ENCODE data around the gene TMSB15C.

DNA sequence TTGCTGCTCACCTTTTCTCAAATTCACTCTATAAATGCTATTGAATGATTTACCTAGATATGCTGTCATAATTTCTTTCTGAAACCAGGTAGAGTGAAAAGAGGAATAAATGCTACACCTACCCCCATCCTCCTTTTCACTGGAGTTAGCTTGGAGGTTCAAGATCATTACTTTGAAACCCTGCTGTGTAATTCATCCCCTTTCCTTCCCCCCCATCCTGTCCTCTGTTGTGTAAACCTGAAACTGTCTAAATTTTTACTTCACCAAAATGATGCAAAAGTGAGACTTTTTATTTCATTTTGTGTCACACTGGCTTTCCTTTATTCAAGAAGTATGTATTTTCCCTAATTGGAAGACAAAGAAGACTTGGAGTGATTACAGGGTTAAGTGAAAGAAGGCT lies 41.7 kb upstream of the TMSB15C start:
- no peak for TF ChIP-seq POLR2A (IDR thresholded peaks at IDR 0.05)
- TF ChIP-seq, protein P1, sequence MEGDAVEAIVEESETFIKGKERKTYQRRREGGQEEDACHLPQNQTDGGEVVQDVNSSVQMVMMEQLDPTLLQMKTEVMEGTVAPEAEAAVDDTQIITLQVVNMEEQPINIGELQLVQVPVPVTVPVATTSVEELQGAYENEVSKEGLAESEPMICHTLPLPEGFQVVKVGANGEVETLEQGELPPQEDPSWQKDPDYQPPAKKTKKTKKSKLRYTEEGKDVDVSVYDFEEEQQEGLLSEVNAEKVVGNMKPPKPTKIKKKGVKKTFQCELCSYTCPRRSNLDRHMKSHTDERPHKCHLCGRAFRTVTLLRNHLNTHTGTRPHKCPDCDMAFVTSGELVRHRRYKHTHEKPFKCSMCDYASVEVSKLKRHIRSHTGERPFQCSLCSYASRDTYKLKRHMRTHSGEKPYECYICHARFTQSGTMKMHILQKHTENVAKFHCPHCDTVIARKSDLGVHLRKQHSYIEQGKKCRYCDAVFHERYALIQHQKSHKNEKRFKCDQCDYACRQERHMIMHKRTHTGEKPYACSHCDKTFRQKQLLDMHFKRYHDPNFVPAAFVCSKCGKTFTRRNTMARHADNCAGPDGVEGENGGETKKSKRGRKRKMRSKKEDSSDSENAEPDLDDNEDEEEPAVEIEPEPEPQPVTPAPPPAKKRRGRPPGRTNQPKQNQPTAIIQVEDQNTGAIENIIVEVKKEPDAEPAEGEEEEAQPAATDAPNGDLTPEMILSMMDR (IDR thresholded peaks at IDR 0.05), result no peak

Measured in adrenal gland (tissue), 5 donors.